ENCODE data around the gene DPYD. TPM values are rescaled to one million over a fixed set of nuclear protein-coding genes. Genes with fewer than 3 reads are reported as not detected.

DPYD gene
- total RNA-seq, 1 experiment from 2014 or later: 0.46 TPM

GRCh38 chr1:97164276-97164639 is 756.6 kb downstream of the DPYD start (continued):
- TF ChIP-seq E2F4 (CRISPR knock-in tag; IDR thresholded peaks at IDR 0.05; ENCODE audit: borderline replicate concordance, low read depth) (no peak), TCF7 (CRISPR knock-in tag; IDR thresholded peaks at IDR 0.05; ENCODE audit: low read depth) (no peak), PREB (CRISPR knock-in tag; IDR thresholded peaks at IDR 0.05; ENCODE audit: borderline replicate concordance) (no peak), CREM (CRISPR knock-in tag; IDR thresholded peaks at IDR 0.05) (no peak)

GRCh38 chr1:97163591-97164275 is 757.1 kb downstream of the DPYD start:
- H3K4me3 Mint-ChIP-seq: no peak overlapping the region
- H3K27ac Mint-ChIP-seq: no peak overlapping the region
- H3K4me1 Mint-ChIP-seq: no peaks in the 10 kb centered on the region
- ChIA-PET POLR2A (no interaction called here), CTCF (no interaction called here)
- DNase-seq (ENCODE audit: low spot score): no peak
- H3K9me3 Mint-ChIP-seq: peaks cover 15% of the 10 kb centered on the region
- H3K27me3 Mint-ChIP-seq (ENCODE audit: low read depth): no peaks in the 10 kb centered on the region
- no peaks in the 10 kb centered on the region for H3K36me3 Mint-ChIP-seq
- TF ChIP-seq ZNF671 (CRISPR knock-in tag; IDR thresholded peaks at IDR 0.05) (no peak), OVOL2 (CRISPR knock-in tag; IDR thresholded peaks at IDR 0.05; ENCODE audit: borderline replicate concordance) (no peak), KAT7 (CRISPR knock-in tag; IDR thresholded peaks at IDR 0.05; ENCODE audit: borderline replicate concordance) (no peak), ZNF532 (CRISPR knock-in tag; IDR thresholded peaks at IDR 0.05; ENCODE audit: borderline replicate concordance) (no peak), NR1H2 (CRISPR knock-in tag; IDR thresholded peaks at IDR 0.05) (no peak), ERG (CRISPR knock-in tag; IDR thresholded peaks at IDR 0.05) (no peak), ZNF423 (CRISPR knock-in tag; IDR thresholded peaks at IDR 0.05) (no peak), JAZF1 (CRISPR knock-in tag; IDR thresholded peaks at IDR 0.05) (no peak), ESRRA (CRISPR knock-in tag; IDR thresholded peaks at IDR 0.05; ENCODE audit: borderline replicate concordance) (no peak), IRF1 (CRISPR knock-in tag; IDR thresholded peaks at IDR 0.05) (no peak), ZNF232 (CRISPR knock-in tag; IDR thresholded peaks at IDR 0.05) (no peak), HMGXB4 (CRISPR knock-in tag; IDR thresholded peaks at IDR 0.05) (no peak), SP1 (CRISPR knock-in tag; conservative IDR thresholded peaks at IDR 0.05) (no peak)
- ATAC-seq: no peak

All from WTC11 (cell line).